ENCODE data around the gene UBL4A.
A peak's percentile ranks its signal among the peaks of the same experiment; 100 is the strongest.

UBL4A gene

GRCh38 chrX:154460326-154460725, 26.1 kb downstream of the UBL4A start:
- no peak for DNase-seq

- DNase-seq = no peak
Observed at GRCh38 chrX:154459832-154460231, 26.6 kb downstream of the UBL4A start.

GRCh38 chrX:154458954-154459778, 27.2 kb downstream of the UBL4A start:
- no peak for DNase-seq

GRCh38 chrX:154458116-154458953, 28.1 kb downstream of the UBL4A start, which contains the start of gene PLXNA3:
Gene PLXNA3, plus strand, starts transcription at chrX:154458281. Its CDS starts 1,903 bp downstream, at chrX:154460184.
- peak in 1 of 2 donors; percentile 34 for DNase-seq

GRCh38 chrX:154457491-154458115, 28.8 kb downstream of the UBL4A start:
- no peak for DNase-seq

GRCh38 chrX:154452823-154453222, 33.6 kb downstream of the UBL4A start:
- peak in 1 of 2 donors; percentile 21 for DNase-seq

- no peak for DNase-seq
Observed at GRCh38 chrX:154450312-154450711, 36.1 kb downstream of the UBL4A start.

- DNase-seq = no peak
Observed at GRCh38 chrX:154449618-154450017, 36.8 kb downstream of the UBL4A start.

GRCh38 chrX:154448484-154448883, 37.9 kb downstream of the UBL4A start:
- DNase-seq = no peak

GRCh38 chrX:154446430-154446829, 40.0 kb downstream of the UBL4A start:
- no peak for DNase-seq

- no peak for DNase-seq
Observed at GRCh38 chrX:154445776-154446175, 40.6 kb downstream of the UBL4A start.

GRCh38 chrX:154444755-154445246, 41.6 kb downstream of the UBL4A start:
- DNase-seq = no peak

GRCh38 chrX:154443992-154444754, 42.2 kb downstream of the UBL4A start, which contains the start of gene FAM50A:
Gene FAM50A, plus strand, starts transcription at chrX:154444141. Its CDS starts 95 bp downstream, at chrX:154444236.
- peak in 1 of 2 donors; percentile 47 for DNase-seq

- no peak for DNase-seq
Observed at GRCh38 chrX:154443479-154443910, 42.9 kb downstream of the UBL4A start.

GRCh38 chrX:154441984-154442707, 44.3 kb downstream of the UBL4A start:
- no peak for DNase-seq

GRCh38 chrX:154441564-154441963, 44.9 kb downstream of the UBL4A start:
- no peak for DNase-seq

- no peak for DNase-seq
Observed at GRCh38 chrX:154440623-154441357, 45.6 kb downstream of the UBL4A start.

GRCh38 chrX:154439841-154440240, 46.6 kb downstream of the UBL4A start:
- no peak for DNase-seq

GRCh38 chrX:154437971-154438893, 48.2 kb downstream of the UBL4A start:
- no peak for DNase-seq

Data from hippocampal formation (tissue), 2 donors.